Hepatocyte (in vitro differentiated cells): ENCODE measurements around the gene GLIPR2.

Experiments
- CTCF ChIP-seq: fragments of 200-600 bp; sonication (generic); IDR thresholded peaks from 2 replicates; pipeline ENCODE4 v1.5.1; 2016; ENCODE audit warnings: antibody characterized with exemption, mild to moderate bottlenecking; ENCODE audit not compliant: poor library complexity
- EZH2 ChIP-seq: fragments of 200-600 bp; sonication (generic); IDR thresholded peaks from 2 replicates; pipeline ENCODE4 v1.6.1; 2016; ENCODE audit warnings: antibody characterized with exemption, mild to moderate bottlenecking, borderline replicate concordance
- EZH2phosphoT487 ChIP-seq: fragments of 200-600 bp; sonication (generic); IDR thresholded peaks from one replicate; pipeline ENCODE4 v1.6.1; 2018; ENCODE audit warnings: antibody characterized with exemption, mild to moderate bottlenecking, low read depth, moderate library complexity; ENCODE audit not compliant: unreplicated experiment, severe bottlenecking

- no peak for TF ChIP-seq CTCF
- no peak for TF ChIP-seq EZH2phosphoT487
- TF ChIP-seq EZH2, result no peak
Observed at GRCh38 chr9:36101916-36102741, 34.4 kb upstream of the GLIPR2 start.
